ENCODE data around the gene UGT1A9.

Gene UGT1A9

DNA sequence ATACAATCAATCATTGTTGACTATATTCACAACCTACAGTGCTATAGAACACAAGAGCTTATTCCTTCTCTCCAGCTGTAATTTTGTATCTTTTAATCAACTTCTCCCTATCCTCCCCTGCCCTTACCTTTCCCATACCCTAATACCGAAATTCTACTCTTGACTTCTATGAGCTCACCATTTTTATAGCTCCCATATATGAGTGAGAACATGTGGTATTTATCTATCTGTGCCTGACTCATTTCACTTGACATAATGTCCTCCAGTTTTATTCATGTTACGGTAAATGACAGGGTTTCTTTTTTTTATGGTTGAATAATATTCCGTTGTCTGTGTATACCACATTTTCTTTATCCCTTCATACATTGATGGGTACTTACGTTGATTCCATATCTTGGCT is 109.1 kb downstream of the UGT1A9 start:
- no peak overlapping the region for H3K4me3 Mint-ChIP-seq
- H3K27ac Mint-ChIP-seq = no peak overlapping the region
- peaks cover 20% of the 10 kb centered on the region for H3K27me3 Mint-ChIP-seq
- H3K36me3 Mint-ChIP-seq = peaks cover 2% of the 10 kb centered on the region
- H3K4me1 Mint-ChIP-seq = no peaks in the 10 kb centered on the region
- peaks cover 10% of the 10 kb centered on the region for H3K9me3 Mint-ChIP-seq

DNA sequence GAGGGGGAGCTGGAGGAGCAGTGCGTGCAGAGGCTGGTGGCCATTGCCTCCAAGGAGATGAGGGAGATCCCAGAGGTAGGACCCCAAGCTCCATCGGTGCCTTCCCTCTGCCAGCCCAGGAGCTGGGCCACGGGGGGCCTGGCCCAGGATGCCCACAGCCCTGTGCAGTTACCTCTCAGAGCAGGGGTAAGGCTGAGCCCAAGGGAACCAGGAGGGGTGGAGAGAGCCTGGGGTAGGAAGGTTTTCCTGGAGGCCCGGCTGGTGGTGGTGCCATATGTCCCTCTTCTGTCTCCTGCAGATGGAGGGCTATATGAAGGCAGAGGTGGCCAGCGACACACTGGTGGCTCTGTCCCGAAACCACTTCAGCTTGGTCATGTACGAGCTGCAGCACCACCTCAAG is 117.9 kb downstream of the UGT1A9 start:
- Mint-ChIP-seq H3K27me3 (peaks cover 7% of the 10 kb centered on the region), H3K4me3 (no peak overlapping the region), H3K9me3 (no peaks in the 10 kb centered on the region), H3K36me3 (no peaks in the 10 kb centered on the region), H3K4me1 (no peaks in the 10 kb centered on the region), H3K27ac (no peak overlapping the region)

DNA sequence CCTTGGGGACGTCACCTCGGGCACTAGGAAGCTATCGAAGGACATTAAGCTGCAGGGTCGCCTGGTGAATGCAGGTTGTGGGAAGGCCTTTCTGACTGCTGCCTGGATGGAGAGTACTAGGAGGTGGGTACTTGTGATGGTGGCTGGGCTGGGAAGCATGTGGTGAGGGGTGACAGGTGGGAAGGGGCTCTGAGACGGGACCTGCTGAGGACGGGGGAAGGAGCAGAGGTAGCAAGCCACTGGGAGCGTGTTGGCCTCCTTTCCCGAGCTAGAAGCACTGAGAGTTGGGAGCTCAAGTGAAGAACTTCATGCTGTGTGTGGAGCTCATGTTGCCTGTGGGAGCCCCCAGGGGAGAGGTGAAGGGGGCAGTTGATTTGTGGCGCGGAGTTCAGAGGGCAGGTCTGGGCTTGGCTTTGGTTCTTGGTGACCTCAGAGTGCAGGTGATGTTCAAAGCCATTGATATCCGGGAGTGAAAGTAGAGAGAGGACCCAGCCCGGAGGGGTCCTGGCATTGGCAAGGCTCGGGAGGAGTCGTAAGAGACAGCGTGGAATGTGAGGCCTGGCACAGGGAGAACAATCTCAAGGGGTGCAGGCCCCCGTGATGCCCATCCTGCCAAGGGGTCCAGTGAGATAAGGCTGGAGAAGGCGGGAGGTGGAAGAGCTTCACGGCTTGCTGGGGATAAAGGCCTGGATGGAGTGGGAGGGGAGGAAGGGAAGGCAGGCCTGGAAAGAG is 119.6 kb downstream of the UGT1A9 start:
- Mint-ChIP-seq H3K4me1 (no peaks in the 10 kb centered on the region), H3K4me3 (no peak overlapping the region), H3K27me3 (peaks cover 1% of the 10 kb centered on the region), H3K36me3 (no peaks in the 10 kb centered on the region), H3K27ac (no peak overlapping the region), H3K9me3 (no peaks in the 10 kb centered on the region)

DNA sequence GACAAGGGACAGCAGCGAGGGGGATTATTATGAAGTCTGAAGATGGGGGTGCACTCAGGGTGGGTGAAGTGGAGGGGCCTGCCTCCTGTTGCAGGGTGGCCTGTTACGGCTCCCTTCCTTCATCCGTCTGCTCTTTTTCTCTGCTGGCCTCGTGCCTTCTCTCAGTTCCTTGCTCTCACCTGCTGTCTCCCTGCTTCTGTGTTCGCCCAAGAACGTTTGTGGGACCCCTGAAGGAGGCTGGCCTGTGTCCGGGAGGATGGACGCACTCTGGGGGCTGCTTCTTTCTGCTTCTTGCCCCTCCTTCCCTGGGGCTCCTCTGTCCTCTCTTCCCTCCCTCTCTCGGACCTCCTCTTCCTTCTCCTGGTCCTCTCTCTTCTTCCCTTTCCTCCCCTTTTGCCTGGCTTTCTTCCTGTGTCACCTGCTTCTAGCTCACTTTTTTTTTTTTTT is 120.2 kb downstream of the UGT1A9 start:
- H3K4me1 Mint-ChIP-seq = no peaks in the 10 kb centered on the region
- H3K27me3 Mint-ChIP-seq = no peaks in the 10 kb centered on the region
- no peak overlapping the region for H3K27ac Mint-ChIP-seq
- no peaks in the 10 kb centered on the region for H3K9me3 Mint-ChIP-seq
- H3K4me3 Mint-ChIP-seq = no peak overlapping the region
- no peaks in the 10 kb centered on the region for H3K36me3 Mint-ChIP-seq

DNA sequence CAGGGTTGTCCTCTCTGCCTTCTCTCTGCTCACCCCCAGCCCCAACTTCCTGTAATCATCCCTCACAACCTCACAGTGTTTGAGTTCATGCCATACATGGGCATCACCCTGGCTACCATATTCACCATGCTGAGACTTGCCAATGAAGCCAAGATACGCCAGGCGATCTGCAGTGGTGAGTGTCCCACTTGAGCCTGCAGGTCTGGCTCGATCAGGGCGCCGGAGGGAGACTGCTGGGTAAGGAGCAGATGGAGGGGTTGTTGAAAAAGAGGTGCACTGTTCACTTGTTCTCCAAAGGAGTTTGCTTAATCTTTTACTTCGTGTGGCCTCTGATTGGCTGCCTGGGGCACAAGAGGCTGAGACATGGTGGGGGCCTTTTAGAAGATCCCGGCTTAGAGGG is 121.0 kb downstream of the UGT1A9 start:
- Mint-ChIP-seq H3K4me1 (no peaks in the 10 kb centered on the region), H3K4me3 (no peak overlapping the region), H3K27me3 (no peaks in the 10 kb centered on the region), H3K9me3 (no peaks in the 10 kb centered on the region), H3K27ac (no peak overlapping the region), H3K36me3 (no peaks in the 10 kb centered on the region)

DNA sequence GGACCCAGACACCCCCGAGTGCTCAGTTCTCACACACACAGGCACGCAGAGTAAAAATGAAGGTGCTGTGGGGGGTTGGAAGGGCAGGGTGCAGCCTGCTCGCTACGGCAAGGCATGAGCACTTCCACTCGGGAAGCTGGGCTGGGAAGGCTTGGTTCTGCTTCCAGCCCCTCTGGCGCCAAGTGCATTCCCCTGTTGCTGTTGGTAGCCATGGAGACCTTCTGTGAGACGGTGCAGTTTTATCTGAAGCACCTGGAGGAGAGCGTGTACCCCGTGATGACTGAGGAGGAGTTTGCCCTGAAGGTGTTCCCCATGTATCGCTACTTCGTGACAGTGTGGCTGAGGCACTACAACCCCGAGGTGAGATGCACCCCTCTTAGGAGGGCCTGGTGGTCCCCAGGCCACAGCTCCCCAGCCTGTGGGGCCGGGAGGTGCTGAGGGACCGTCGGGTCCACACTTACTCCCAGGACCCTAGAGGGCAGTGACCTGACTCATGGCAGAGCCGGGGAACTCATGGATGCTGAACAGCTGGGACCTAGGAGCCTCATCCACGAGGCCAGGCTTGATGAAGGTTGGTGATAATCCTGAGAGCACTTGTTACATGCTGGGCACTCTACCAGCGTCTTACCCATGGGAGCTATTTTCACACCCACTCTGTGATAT is 121.9 kb downstream of the UGT1A9 start:
- Mint-ChIP-seq H3K27me3 (no peaks in the 10 kb centered on the region), H3K36me3 (no peaks in the 10 kb centered on the region), H3K4me3 (no peak overlapping the region), H3K27ac (no peak overlapping the region), H3K4me1 (no peaks in the 10 kb centered on the region), H3K9me3 (no peaks in the 10 kb centered on the region)

DNA sequence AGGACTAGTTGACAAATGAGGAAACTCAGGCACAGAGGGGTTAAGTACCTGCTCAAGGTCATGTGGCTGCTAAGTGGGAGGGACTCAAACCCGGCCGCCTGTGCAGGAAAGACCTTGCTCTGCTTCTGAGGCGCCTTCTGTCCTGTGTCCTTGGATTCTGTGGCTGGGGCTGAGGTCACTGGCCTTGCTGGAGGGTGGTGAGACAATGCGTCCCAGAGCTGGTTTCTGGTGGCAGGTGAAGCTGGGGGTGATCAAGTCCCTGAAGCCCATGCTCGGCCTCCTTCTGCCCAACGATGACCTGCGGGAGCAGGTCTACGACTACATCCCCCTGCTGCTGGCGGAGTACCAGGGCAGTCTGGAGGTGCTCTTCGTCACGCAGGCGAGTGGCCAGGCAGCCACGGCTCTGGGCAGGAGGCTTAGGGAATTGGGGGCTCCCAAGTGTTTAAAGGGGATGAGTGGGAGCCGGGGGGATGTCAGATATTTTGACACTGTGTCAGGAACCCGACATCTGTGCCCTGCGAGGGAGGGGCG is 122.5 kb downstream of the UGT1A9 start:
- H3K27ac Mint-ChIP-seq = no peak overlapping the region
- no peaks in the 10 kb centered on the region for H3K9me3 Mint-ChIP-seq
- no peaks in the 10 kb centered on the region for H3K27me3 Mint-ChIP-seq
- H3K4me3 Mint-ChIP-seq = no peak overlapping the region
- H3K4me1 Mint-ChIP-seq = no peaks in the 10 kb centered on the region
- H3K36me3 Mint-ChIP-seq = no peaks in the 10 kb centered on the region

DNA sequence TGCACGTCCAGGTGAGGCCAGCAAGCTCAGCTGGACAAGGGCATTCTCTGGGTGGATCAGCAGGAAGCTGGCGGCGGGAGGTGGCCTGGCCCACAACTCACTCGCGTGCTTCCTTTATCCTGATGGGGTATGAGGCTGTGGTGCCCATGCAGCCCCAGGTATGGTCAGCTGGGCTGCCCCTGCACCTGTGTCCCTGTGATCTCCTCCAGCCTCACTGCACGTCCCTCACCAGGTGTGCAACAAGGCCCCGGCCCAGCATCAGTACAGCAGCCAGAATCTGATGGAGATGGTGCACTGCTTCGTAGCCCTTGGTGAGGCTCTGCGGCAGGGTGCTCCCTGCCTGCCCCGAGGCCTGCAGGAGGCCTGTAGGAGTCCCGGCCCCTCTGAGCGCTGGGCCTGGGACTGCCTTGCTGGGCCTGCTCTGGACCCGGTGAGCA is 124.1 kb downstream of the UGT1A9 start:
- H3K36me3 Mint-ChIP-seq = no peaks in the 10 kb centered on the region
- no peaks in the 10 kb centered on the region for H3K27me3 Mint-ChIP-seq

DNA sequence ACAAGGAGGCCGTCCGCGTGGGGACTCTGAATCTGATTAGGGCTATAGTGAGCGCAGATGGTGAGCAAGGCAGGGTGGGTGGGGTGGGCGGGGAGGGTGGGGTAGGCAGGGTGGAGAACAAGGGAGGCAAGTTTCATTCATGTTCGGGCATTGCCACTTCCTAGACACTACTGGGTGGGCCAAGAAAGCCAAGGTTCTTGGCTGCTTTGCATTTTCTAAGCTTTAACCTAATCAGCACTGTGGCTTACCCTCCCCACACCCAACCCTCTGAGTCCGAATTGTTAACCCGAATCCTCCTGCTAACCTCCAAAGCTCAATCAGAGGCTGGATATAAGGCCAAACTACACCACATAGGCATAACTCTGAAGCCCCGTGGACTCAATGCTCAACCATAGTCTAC is 124.6 kb downstream of the UGT1A9 start:
- Mint-ChIP-seq H3K9me3 (peaks cover 4% of the 10 kb centered on the region), H3K4me3 (no peak overlapping the region), H3K27me3 (no peaks in the 10 kb centered on the region), H3K36me3 (no peaks in the 10 kb centered on the region), H3K4me1 (no peaks in the 10 kb centered on the region), H3K27ac (no peak overlapping the region)

More for the DNA sequence above, 124.1 kb downstream of the UGT1A9 start:
- no peaks in the 10 kb centered on the region for H3K4me1 Mint-ChIP-seq
- peaks cover 4% of the 10 kb centered on the region for H3K9me3 Mint-ChIP-seq
- H3K27ac Mint-ChIP-seq = no peak overlapping the region
- no peak overlapping the region for H3K4me3 Mint-ChIP-seq

DNA sequence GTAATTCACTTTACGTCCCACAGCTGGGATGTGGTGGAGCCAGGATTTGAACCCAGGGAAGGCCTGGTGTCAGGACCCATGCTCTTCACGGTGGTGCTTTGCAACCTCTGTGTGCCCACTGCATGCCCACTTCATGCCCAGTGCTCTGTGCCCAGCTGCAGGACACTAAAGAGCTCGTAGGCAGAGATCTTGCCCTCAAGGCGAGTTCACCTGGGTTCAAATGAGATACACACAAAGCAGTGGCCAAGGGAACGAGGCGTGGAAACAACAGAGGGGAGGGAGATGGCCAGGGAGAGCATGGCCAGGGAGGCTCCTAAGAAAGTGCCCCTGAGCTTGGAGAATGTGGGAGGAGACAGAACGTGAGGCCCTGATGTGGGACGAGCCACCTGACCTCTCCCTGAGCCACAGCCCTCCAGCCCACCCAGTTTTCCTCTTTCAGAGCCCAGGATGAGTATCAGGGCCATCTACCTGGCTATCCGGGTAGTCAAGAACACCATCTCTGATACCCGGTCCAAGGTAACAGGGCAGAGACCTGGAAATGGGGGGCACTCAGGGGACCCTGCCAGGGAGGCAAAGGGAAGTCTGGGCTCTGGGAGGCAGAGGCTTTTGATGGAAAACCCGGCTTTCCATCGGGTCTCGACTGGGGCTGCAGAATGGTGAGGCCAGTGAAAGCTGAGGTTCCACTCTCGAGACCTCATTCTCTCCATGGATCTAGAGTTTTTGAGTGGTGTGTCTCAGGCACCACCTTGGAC is 126.8 kb downstream of the UGT1A9 start:
- Mint-ChIP-seq H3K27me3 (peaks cover 5% of the 10 kb centered on the region), H3K36me3 (no peaks in the 10 kb centered on the region), H3K4me3 (no peak overlapping the region), H3K4me1 (no peaks in the 10 kb centered on the region), H3K27ac (no peak overlapping the region), H3K9me3 (peaks cover 4% of the 10 kb centered on the region)

DNA sequence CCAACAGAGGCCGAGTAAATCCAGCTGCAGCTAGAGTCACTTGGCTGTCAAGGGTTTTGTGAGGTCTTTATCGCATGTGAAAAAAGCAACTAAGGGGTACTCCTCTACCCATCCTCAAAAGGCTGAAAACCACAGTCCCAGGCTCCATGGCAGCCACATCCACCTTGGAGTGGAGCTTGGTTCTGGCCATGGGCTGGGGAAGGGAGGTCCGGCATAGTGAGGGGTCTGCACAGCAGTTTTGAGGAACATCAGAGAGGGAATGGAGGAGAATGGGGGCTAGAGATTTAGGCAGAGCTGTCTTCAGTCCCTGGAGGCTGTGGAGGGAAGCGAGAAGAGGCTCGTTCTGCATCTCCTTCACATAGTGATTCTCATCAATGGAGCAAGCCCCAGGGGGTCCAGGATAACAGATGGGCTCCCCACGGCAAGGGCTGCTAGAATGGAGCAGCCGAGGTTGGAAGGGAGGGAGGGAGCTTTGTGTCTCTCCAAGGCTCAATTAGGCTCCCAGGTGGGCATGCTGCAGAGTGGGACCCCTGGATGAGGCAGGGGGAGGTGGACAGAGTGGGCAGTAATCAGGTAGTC is 127.5 kb downstream of the UGT1A9 start:
- Mint-ChIP-seq H3K36me3 (no peaks in the 10 kb centered on the region), H3K4me3 (no peak overlapping the region), H3K9me3 (peaks cover 4% of the 10 kb centered on the region), H3K27ac (no peak overlapping the region), H3K27me3 (peaks cover 5% of the 10 kb centered on the region), H3K4me1 (no peaks in the 10 kb centered on the region)

DNA sequence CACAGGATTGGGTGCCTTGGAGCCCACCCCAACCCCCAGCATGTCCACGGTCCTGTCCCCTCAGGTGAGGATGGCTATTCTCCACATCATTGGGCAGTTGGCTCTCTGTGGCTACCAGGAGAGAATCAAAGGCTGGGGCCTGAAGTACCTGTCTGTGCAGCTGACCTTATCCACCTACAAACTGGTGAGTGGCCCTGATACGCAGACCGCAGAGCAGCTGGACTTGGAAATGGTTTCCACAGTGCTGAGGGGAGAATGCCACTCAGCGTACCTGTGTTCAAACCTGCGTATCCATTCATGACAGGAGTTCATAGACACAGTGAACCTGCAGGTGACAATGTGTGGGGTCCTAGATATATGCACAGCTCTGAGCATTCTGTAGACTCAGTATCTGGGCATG is 128.0 kb downstream of the UGT1A9 start:
- no peaks in the 10 kb centered on the region for H3K4me1 Mint-ChIP-seq
- no peaks in the 10 kb centered on the region for H3K36me3 Mint-ChIP-seq
- peaks cover 5% of the 10 kb centered on the region for H3K27me3 Mint-ChIP-seq
- H3K9me3 Mint-ChIP-seq = peaks cover 4% of the 10 kb centered on the region
- no peak overlapping the region for H3K4me3 Mint-ChIP-seq
- no peak overlapping the region for H3K27ac Mint-ChIP-seq

DNA sequence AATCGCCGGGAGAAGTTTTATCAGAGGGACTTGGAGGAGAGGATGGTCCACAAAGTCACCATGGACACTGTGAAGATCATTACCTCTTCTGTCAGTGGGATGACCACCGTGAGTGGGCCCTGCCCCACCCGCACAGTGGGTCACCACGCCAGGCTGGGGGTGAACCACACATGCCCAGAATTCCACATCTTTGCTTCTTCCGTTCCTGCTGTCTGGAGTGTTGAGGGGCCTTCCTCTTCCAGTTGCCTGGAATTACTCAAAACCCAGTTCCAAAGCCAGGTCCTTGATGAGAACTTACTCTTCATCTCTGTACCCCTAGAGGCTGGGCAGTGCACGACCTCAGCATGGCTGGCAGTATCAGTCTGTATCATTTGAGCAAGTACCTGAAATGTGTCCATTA is 128.5 kb downstream of the UGT1A9 start:
- H3K4me1 Mint-ChIP-seq = no peaks in the 10 kb centered on the region
- H3K27me3 Mint-ChIP-seq = peaks cover 5% of the 10 kb centered on the region
- H3K9me3 Mint-ChIP-seq = peaks cover 4% of the 10 kb centered on the region
- H3K36me3 Mint-ChIP-seq = no peaks in the 10 kb centered on the region
- H3K27ac Mint-ChIP-seq = no peak overlapping the region
- H3K4me3 Mint-ChIP-seq = no peak overlapping the region

DNA sequence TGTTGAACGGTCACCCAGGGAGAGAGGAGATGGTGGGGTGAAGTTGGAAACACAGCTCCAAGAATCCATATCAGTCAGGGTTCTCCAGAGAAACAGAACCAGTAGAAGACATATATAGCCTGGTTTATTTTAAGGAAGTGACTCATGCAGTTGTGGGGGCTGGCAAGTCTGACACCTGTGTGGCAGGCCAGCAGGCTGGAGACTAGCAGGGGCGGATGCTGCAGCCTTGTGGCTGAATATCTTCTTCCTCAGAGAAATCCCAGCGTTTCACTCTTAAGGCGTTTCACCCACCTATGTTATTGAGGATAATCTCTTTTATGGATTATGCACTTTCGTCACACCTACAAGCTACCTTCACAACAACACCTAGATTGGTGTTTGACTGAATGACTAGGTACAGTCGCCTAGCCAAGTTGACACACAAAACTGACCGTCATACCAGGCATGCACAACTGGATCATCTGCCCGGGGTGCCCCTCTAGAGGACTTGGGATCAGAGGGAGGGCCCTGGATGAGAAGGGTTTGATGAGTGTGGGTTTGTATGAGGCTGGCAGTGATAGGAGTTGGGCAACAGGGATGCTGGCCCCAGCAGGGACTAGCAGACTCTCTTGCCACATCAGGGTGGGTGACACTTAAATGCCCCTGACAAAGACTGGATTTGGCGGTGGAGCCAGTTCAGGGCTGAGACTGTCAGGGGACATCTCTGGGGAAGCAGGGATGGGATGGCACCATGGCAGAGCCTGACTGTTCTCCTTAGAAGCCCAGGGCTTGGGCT is 129.8 kb downstream of the UGT1A9 start:
- Mint-ChIP-seq H3K9me3 (peaks cover 4% of the 10 kb centered on the region), H3K4me1 (no peaks in the 10 kb centered on the region), H3K27me3 (peaks cover 5% of the 10 kb centered on the region), H3K27ac (no peak overlapping the region), H3K4me3 (no peak overlapping the region), H3K36me3 (no peaks in the 10 kb centered on the region)

Data from activated naive CD4-positive, alpha-beta T cell treated with anti-CD3 and anti-CD28 coated beads, Interleukin-2, amount 50 U/mL, for 24 hours (primary cell).